GM18511 (cell line): Measurements from ENCODE around the gene FHOD3.

Experiments used
- ATAC-seq: cut with Tn5 transposase; IDR thresholded peaks from one replicate; pipeline ENCODE4 v1.9.1; 2021; ENCODE audit warnings: mild to moderate bottlenecking, moderate library complexity; ENCODE audit not compliant: unreplicated experiment

Gene FHOD3

DNA sequence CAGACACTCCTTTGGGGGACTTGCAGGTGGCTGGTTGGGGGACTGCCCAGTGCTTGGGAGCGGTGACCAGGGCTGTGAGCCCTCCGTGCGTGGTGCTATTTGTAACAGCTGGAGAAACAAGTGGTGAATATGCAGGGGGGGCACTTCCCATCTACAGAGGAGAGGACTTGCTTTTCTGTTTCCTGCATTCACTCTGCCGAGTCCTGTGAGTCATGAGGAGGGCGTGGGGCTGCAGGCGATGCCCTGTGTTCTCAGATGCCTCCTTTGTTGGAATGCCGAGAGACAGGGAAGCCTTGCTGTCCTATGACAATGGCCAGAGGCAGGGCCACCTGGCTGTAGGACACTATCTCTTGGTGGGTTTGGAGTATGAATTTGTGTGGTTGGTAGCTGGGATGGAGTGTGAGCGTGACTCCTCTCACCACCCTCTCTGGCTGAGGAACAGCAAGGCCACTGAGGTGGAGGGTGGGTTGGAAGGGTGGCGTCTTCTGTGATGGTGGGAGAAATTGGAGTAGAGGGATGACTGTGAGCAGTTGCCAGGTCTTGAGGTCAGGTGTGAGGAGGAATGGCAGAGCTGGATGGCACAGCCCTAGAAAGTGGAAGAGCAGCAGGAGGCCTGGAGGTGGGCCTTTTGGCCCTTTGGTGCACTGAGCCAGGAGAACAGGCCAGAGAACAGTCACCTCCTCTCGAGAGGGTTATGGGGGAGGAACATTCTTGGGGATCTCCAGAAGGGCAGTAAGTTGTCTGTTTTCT, 24.3 kb downstream of the FHOD3 start:
- ATAC-seq: no peak

- ATAC-seq: no peak
Observed at GRCh38 chr18:36322408-36322728, 24.9 kb downstream of the FHOD3 start.

- no peak for ATAC-seq
Observed at GRCh38 chr18:36322734-36323133, 25.2 kb downstream of the FHOD3 start.

DNA sequence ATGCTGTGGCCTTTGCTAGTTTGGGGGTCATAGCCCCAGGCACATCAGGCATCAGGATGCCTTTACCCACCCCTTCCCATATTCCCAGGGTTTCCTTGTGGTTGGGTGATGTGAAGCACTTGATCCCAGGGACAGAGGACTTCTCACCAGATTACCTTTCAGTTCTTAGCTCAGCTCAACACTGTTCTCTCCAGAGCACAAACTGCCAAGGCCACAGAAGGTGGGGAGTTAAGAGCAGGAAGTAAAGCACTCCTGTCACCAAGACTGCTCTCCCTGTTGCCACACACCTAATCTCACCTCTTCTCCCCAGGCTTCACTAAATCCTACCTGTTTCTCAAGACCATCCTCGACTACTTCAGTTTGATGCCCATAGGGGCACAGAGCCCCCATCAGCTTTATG, 25.9 kb downstream of the FHOD3 start:
- no peak for ATAC-seq

GRCh38 chr18:36325846-36326245, 28.3 kb downstream of the FHOD3 start:
- ATAC-seq: no peak

DNA sequence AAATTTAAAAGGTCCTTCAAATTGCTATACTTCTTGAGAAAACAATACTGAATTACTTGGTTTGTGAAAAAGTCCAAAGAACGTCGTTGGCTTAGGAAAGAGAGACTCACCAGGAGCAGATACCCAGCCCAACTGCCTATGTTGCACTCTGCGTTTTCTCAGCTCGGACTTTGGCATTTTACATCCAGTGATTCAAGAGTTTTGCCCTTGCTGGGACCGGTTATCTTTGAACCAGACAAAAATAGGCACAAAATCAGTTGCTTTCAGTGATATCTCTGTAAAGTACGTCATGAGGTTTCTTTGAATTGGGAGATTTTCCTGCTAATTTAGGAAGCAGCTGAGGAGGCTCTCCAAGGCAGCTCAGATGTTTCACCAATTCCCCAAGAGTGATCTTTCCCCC, 29.3 kb downstream of the FHOD3 start:
- no peak for ATAC-seq

DNA sequence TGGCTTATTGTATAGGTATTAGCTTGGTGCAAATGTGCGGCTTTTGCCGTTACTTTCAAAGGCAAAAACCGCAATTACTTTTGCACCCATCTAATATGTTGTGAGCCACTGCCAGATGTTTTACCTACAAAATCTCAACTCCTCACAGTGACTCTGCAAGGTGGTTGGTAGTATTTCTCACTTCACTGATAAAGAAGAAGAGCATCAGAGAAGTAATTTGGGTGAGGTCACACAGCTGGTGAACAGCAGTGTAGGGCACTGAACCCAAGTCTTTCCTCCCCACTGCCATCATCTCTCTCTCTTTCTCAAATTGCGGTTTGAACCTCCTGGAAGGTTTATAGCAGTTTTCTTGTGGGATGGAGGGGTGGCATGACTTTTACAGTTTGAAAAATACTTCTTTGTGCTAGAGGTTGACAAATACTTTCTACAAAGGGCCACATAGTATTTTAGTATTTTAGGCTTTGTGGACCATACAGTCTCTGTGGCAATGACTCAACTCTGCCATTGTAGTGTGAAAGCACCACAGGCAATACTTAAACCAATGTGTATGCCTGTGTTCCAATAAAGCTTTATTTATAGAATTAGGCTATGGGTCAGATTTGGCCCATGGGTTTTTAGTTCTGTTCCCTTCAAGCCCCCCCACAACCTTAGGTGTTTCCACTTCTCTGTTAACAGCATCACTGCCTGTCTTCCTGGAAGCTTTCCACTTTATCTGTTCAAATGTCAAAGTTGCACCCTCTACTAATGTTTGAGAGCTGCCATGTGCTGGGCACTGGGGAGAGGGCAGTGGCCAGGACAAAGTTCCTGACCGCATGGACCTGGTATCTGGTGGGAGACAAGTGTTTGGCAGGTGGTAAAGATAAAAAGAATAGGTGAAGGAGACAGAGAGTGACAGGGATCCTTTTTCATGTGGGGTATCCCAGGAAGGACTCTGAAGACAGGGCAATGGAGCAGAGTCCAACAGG, 30.1 kb downstream of the FHOD3 start:
- no peak for ATAC-seq

DNA sequence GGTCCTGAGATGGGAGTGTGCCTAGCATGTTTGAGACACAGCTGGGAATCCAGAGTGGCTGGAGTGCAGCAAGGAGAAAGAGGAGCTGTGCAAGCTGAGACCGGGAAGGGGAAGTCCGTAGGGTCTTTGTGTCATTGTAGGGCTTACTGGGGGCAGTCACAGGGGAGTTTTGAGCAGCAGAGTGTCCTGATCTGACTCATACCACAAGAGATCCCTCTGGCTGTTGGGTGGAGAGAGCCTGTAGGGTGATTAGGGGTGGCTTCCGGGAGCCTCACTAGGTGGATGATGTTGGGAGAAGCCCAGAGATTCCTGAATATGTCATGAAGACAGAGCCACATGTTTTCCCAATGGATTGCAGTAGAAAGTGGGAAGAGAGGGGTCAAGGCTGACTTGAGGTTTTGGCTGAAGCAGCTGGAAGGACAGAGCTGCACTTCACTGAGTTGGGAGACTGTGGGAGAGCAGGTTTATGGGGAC, 30.9 kb downstream of the FHOD3 start:
- no peak for ATAC-seq

DNA sequence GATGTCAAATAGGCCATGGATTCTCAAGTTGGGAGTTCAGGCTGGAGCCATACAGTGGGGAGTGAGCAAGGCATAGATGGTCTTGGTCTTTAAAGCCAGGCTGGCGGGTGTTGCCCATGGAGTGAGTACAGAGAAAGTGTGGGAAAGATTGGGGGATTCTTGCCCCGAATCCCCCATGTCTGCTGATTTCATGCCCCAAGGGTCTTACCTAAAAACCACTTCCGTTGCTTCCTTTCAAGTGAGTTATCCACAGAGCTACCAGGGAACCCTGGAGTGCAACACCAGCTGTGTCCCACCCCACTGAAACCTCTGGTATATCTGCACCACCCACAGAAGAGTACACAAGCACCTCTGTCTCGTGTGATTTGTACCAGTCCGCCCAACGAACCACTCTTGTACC, 31.4 kb downstream of the FHOD3 start:
- no peak for ATAC-seq

DNA sequence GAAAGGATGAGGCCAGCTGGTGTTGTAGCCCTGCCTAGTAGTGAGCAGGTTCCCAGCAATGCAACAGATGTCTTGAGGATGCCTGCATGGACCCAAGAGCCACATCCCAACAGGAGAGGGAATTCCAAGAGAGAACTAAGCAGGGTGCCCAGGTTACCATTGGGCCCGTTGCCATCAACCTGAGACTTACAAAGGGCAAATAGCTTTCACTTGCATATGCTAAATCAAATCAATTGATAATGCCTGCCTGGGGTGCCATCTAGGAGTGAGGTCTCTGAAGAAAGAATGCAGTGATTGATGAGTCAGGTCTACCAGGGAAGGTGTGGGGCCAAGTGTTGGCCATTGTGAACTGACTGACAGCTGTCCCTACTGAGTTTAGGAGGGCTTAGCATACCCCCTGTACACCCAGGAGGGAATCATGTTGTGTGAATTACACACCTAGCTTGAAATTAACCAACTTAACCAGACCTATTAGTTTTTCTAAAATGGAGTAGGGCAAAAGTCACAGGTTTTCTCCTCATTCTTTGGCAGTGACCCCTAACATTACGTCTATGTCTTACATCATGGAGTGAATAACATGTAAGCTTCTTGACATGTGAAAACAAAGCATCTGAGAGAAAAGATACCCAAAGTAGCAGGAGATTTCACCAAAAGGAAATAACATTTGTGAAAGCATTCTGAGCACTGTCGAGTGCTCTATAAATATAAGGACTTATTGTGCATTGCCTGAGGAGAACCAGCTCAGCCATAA, 32.3 kb downstream of the FHOD3 start:
- ATAC-seq: no peak

- no peak for ATAC-seq
Observed at GRCh38 chr18:36330435-36331052, 33.0 kb downstream of the FHOD3 start.

DNA sequence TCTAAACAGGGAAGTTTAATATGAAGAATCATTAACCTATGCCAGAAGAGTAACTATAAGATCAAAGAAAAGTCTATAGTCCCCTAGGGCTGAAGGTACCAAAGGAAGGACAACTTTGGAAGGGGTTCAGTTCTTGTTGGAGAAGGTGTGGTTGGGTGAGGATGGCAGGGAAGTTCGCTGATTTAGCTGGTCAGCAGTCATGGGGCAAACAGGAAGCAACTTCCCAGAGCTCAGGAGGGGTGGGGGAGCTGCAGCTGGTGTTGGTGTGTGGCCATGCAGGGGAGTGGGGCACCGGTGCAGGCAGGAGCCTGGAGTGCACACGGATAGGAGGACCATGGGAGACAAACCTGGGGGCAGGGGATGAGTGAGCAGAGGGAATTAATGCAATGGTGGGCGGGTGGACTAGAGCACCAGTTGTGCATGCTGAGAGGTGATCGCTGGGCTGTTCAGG, 34.0 kb downstream of the FHOD3 start:
- no peak for ATAC-seq

DNA sequence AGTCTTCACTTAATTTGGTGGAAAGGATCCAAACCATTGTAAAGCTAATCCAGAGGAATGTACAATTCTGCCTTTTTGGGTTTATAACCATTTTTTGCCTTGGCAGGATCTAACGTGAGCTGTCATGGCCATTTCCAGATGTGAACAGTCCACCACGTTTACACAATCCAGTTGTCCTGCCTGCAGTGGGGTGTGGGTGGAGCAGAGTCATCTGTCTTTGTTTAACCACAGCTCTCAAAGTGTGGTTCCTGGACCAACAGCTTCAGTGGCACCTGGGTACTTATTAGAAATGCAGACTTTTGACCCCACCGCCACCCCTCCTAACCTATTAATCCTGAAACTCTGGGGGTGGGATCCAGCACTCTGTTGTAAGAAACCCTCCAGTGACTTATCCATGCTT, 35.9 kb downstream of the FHOD3 start:
- ATAC-seq: peak; percentile 35

DNA sequence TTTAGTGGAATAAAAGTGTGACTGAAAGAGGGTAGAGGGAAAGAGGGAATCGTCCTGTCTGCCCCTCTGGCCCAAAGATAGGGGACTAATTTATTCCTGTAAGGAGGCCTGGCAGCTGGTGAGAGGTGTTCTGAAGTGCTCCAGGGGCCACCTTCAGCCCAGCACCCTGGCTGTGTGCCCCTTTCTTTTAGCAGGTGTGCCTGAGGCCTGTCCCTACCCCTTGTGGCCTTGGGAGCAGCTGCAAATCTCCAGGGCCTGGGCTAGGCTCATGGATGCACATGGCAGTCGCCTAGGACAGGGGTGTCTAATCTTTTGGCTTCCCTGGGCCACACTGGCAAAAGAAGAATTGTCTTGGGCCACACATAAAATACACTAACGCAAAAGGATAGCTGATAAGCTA, 37.3 kb downstream of the FHOD3 start:
- no peak for ATAC-seq

GRCh38 chr18:36335476-36336279, 38.2 kb downstream of the FHOD3 start:
- no peak for ATAC-seq

DNA sequence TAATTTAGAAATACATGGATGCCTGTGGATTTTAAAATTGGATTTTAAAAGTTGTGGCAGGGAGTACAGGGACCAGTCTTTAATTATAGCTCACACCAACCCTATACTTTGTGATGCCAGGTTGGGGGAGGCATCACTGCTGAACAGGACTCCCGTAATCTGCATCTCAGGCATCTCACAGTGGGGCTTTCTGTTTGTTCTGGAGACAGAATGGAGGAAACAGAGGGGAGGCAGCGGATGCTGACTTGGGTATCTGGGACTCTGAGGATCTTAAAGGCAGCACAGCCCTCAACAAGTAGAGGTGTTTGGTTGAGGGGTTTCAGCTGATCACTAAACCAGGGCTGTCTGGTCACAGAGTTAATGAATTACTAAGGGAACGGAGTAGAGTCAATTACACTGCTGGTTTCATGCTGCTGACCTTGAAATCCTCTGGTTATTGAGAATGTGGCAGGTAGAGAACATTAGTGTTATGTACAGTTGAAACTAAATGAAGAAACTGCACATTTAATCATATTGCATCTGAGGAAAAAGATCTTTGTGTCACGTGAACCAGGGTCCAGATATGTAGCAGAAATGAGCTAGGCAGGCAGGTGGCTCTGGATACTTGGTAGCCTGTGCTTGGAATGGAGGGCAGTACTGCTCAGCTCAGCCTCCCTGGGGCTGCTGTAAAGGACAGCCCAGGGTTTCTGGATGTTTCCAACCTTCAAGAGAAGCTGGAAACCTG, 40.3 kb downstream of the FHOD3 start:
- peak; percentile 82 for ATAC-seq

DNA sequence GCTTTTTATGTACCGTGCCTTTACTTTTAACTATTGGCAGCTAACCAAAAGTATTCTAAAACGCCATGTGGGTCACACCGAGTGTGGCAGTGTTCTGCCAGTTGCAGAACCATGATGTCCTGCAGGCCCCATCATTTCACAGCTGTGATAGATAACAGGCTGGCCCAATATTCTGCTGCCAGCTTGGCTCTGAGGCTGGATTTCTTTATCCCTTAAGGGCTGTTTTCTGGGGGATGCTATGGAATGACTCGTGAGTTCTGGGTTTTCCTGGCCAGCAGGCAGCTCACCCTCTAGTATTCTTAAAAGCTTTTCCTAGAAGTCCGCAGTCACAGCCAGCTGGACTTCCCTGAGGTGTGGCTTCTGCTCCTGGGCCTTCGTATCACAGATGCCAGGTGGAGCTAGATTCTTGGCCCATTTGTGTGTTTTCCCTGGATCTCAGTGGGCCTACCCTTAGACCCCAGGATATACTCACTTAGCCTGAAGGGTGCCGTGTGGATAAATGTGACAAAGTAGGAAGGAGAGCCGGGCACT, 41.0 kb downstream of the FHOD3 start:
- no peak for ATAC-seq

DNA sequence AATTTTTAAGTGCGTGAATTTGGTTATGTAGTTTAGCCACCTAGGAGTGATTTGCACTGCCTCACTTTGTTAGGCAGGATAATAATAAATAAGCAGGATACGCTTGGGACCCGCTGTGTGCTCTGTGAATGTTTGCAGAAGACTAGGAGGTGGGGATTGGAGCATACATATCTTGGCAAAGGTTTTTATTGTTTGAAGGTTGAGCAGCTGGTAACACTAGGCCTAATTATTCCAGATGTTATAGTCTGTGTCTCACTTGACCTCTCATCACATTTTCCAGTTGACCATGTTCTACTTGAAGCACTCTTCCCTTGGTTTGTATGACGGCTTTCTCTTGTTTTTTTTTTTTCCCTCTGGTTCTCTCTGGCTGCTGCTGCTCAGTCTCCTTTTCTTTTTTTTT, 42.7 kb downstream of the FHOD3 start:
- no peak for ATAC-seq

- ATAC-seq: no peak
Observed at GRCh38 chr18:36341944-36342343, 44.4 kb downstream of the FHOD3 start.
